Measurements from ENCODE around the gene MEGF8. TPM values are rescaled to one million over a fixed set of nuclear protein-coding genes. Genes with fewer than 3 reads are reported as not detected.
A peak's percentile ranks its signal among the peaks of the same experiment; 100 is the strongest.

The MEGF8 gene
- total and polyA plus RNA-seq, 9 of the 15 experiments (the other 6 are each of a cell fraction or from before 2014, with no cell fraction given) = 0.28 to 13.1 (median 3.0) TPM

GRCh38 chr19:42401365-42402303 lies 76.2 kb downstream of the MEGF8 start (continued):
- TF ChIP-seq, protein P1, sequence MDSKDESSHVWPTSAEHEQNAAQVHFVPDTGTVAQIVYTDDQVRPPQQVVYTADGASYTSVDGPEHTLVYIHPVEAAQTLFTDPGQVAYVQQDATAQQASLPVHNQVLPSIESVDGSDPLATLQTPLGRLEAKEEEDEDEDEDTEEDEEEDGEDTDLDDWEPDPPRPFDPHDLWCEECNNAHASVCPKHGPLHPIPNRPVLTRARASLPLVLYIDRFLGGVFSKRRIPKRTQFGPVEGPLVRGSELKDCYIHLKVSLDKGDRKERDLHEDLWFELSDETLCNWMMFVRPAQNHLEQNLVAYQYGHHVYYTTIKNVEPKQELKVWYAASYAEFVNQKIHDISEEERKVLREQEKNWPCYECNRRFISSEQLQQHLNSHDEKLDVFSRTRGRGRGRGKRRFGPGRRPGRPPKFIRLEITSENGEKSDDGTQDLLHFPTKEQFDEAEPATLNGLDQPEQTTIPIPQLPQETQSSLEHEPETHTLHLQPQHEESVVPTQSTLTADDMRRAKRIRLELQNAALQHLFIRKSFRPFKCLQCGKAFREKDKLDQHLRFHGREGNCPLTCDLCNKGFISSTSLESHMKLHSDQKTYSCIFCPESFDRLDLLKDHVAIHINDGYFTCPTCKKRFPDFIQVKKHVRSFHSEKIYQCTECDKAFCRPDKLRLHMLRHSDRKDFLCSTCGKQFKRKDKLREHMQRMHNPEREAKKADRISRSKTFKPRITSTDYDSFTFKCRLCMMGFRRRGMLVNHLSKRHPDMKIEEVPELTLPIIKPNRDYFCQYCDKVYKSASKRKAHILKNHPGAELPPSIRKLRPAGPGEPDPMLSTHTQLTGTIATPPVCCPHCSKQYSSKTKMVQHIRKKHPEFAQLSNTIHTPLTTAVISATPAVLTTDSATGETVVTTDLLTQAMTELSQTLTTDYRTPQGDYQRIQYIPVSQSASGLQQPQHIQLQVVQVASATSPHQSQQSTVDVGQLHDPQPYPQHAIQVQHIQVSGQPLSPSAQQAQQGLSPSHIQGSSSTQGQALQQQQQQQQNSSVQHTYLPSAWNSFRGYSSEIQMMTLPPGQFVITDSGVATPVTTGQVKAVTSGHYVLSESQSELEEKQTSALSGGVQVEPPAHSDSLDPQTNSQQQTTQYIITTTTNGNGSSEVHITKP (IDR thresholded peaks at IDR 0.05; ENCODE audit: partially characterized antibody) = no peak
- TF ChIP-seq, protein P2, sequence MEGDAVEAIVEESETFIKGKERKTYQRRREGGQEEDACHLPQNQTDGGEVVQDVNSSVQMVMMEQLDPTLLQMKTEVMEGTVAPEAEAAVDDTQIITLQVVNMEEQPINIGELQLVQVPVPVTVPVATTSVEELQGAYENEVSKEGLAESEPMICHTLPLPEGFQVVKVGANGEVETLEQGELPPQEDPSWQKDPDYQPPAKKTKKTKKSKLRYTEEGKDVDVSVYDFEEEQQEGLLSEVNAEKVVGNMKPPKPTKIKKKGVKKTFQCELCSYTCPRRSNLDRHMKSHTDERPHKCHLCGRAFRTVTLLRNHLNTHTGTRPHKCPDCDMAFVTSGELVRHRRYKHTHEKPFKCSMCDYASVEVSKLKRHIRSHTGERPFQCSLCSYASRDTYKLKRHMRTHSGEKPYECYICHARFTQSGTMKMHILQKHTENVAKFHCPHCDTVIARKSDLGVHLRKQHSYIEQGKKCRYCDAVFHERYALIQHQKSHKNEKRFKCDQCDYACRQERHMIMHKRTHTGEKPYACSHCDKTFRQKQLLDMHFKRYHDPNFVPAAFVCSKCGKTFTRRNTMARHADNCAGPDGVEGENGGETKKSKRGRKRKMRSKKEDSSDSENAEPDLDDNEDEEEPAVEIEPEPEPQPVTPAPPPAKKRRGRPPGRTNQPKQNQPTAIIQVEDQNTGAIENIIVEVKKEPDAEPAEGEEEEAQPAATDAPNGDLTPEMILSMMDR (IDR thresholded peaks at IDR 0.05 in 2 of 3, conservative IDR thresholded peaks at IDR 0.05 in 1 of 3; ENCODE audit: insufficient read depth in 2 of 3, low read depth in 1 of 3, low read length in 3 of 3) = peak; percentile 85 to 88 (median 85)
- TF ChIP-seq KLF1 (tag; IDR thresholded peaks at IDR 0.05) = no peak
- TF ChIP-seq NELFE (IDR thresholded peaks at IDR 0.05; ENCODE audit: insufficient read depth, insufficient read length) = no peak
- TF ChIP-seq NFIC (IDR thresholded peaks at IDR 0.05) = no peak
- no peak for TF ChIP-seq L3MBTL2 (IDR thresholded peaks at IDR 0.05)
- no peak for TF ChIP-seq EWSR1 (IDR thresholded peaks at IDR 0.05; ENCODE audit: borderline replicate concordance, low read depth, partially characterized antibody)
- TF ChIP-seq DACH1 (IDR thresholded peaks at IDR 0.05; ENCODE audit: partially characterized antibody) = no peak
- TF ChIP-seq, protein P3, sequence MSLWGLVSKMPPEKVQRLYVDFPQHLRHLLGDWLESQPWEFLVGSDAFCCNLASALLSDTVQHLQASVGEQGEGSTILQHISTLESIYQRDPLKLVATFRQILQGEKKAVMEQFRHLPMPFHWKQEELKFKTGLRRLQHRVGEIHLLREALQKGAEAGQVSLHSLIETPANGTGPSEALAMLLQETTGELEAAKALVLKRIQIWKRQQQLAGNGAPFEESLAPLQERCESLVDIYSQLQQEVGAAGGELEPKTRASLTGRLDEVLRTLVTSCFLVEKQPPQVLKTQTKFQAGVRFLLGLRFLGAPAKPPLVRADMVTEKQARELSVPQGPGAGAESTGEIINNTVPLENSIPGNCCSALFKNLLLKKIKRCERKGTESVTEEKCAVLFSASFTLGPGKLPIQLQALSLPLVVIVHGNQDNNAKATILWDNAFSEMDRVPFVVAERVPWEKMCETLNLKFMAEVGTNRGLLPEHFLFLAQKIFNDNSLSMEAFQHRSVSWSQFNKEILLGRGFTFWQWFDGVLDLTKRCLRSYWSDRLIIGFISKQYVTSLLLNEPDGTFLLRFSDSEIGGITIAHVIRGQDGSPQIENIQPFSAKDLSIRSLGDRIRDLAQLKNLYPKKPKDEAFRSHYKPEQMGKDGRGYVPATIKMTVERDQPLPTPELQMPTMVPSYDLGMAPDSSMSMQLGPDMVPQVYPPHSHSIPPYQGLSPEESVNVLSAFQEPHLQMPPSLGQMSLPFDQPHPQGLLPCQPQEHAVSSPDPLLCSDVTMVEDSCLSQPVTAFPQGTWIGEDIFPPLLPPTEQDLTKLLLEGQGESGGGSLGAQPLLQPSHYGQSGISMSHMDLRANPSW (CRISPR knock-in tag; IDR thresholded peaks at IDR 0.05) = no peak
- TF ChIP-seq ZNF23 (CRISPR knock-in tag; IDR thresholded peaks at IDR 0.05) = no peak
- TF ChIP-seq SIX5 (IDR thresholded peaks at IDR 0.05; ENCODE audit: borderline replicate concordance in 1 of 2, insufficient read depth in 1 of 2, low read depth in 1 of 2, low read length in 2 of 2) = no peak
- 0 out of 2 replicates have a peak, but pooled peaks have one; percentile 22 for TF ChIP-seq ARID3A (IDR thresholded peaks at IDR 0.05; ENCODE audit: borderline replicate concordance, low read depth, low read length)
- no peak for TF ChIP-seq ZNF740 (CRISPR knock-in tag; IDR thresholded peaks at IDR 0.05)
- TF ChIP-seq ZNF740 (tag; IDR thresholded peaks at IDR 0.05) = no peak

All from K562 (cell line).